HG03378 (cell line): Measurements from ENCODE around the gene AP3S2.
A peak's percentile ranks its signal among the peaks of the same experiment; 100 is the strongest.
"Not testable (repeated sequence)": the region's sequence is repeated elsewhere in the genome, so short reads cannot be mapped to it uniquely, and the experiment has no call there.

Source experiments
- ATAC-seq: cut with Tn5 transposase; IDR thresholded peaks from one replicate; pipeline ENCODE4 v1.9.1; 2021; ENCODE audit warnings: mild to moderate bottlenecking, moderate library complexity; ENCODE audit not compliant: unreplicated experiment

The AP3S2 gene

GRCh38 chr15:89893696-89894447 lies at the start of gene AP3S2:
TSS of gene AP3S2 (minus strand) at chr15:89893994. CDS start at chr15:89893949, 45 bp downstream.
- ATAC-seq, result peak; percentile 90

- no peak for ATAC-seq
Observed at GRCh38 chr15:89939910-89940309, 46.1 kb upstream of the AP3S2 start.

DNA sequence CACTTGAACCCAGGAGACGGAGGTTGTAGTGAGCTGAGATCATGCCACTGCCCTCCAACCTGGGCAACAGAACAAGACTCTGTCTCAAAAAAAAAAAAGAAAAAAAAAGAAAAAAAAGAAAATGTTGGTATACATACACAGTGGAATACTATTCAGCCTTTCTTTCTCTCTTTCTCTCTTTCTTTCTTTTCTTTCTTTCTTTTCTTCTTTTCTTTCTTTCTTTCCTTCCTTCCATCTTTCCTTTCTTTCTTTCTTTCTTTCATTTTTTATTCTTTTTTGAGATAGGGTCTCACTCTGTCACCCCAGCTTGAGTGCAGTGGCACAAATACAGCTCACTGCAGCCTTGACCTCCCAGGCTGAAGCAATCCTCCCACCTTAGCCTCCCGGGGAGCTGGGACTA lies 45.6 kb upstream of the AP3S2 start:
- not testable (repeated sequence) for ATAC-seq

DNA sequence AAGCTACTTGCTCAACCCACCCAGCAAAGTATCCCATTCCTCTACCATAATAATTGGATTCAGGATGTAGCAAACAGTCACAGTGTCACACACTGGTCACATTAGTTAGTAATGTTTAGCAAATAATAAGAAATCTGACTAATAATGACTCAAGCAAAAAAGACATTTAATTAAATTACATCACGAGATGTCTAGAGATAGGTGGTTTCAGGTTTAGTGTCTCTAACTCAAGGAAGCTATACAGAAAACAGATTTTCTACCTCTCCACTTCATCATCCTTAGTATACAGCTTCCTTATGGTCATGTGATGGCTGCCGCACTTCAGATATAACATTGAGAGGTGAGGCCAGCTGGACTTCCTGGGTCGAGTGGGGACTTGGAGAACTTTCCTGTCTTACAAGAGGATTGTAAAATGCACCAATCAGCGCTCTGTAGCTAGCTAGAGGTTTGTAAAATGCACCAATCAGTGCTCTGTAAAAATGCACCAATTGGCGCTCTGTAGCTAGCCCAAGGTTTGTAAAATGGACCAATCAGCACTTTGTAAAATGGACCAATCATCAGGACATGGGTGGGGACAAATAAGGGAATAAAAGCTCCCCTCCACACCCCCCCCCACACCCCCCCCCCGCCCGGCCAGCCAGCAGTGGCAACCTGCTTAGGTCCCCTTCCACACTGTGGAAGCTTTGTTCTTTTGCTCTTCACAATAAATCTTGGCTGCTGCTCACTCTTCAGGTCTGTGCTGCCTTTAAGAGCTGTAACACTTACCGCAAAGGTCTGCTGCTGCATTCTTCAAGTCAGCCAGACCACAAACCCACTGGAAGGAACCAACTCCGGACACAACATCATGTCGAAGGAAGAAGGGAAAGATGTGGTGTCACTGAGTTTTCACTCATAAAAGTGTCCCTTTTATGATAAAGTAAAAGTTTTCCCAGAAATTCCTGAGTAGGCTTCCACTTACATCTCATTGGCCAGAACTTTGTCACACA lies 43.9 kb upstream of the AP3S2 start:
- no peak for ATAC-seq

GRCh38 chr15:89936786-89937265 lies 43.0 kb upstream of the AP3S2 start:
- no peak for ATAC-seq

DNA sequence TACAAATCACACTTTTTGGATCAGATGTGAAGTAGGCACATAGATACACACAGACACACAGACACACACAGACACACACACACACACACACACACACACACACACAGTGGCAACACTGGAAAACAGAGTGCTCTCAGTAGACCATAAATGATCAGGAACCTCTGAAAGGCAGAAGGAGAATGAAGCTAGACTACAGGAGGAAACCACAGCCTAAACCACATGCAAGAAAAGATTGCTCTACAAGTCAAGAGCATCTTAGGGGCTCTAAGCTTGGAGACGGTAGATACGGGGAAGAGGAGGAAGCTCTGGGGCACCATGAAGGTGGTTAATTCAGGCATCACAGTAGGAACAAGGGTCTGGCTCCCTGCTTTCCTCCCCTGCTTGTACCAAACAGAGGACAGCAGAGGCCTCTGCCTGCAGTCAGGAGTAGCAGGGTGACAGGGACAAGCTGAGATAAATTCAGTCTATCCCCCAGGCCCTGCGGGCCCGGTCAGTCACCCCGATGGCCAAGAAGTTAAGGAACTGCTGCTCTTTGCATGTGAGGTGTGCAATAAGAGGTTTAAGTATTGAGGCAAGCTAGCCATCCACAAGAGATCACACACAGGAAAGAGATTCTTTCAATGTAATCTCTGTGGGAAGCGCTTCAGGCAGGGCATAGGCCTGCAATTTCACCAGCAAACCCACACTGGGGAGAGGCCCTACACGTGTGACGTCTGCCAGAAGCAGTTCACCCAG lies 42.4 kb upstream of the AP3S2 start:
- no peak for ATAC-seq

GRCh38 chr15:89932880-89933279 lies 39.1 kb upstream of the AP3S2 start:
- ATAC-seq, result no peak

- no peak for ATAC-seq
Observed at GRCh38 chr15:89928421-89928820, 34.6 kb upstream of the AP3S2 start.

- no peak for ATAC-seq
Observed at GRCh38 chr15:89926158-89926557, 32.4 kb upstream of the AP3S2 start.

DNA sequence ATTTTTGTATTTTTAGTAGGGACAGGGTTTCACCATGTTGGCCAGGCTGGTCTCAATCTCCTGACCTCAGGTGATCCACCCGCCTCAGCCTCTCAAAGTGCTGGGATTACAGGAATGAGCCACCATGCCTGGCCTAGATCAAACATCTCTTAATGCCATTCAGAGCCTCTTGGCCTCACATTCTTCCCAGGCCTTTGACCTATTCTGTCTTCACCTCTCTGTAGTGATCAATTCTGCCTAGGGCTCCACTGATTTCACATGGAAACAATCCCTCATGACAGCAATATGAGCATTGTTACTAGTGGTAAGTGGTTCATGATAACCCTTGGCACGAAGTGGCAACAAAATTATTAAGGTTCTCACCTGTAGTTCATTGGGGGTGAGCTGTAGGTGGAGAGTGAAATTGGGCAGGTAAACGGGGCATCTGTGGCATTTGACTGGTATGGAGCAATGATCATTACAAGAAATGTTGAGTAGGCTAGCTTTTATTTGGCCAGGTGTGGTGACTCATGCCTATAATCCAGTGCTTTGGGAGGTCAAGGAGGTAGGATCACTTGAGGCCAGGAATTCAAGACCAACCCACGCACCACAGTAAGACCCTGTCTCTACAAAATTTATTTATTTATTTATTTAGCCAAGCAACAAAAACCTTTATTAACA lies 23.8 kb upstream of the AP3S2 start:
- no peak for ATAC-seq

DNA sequence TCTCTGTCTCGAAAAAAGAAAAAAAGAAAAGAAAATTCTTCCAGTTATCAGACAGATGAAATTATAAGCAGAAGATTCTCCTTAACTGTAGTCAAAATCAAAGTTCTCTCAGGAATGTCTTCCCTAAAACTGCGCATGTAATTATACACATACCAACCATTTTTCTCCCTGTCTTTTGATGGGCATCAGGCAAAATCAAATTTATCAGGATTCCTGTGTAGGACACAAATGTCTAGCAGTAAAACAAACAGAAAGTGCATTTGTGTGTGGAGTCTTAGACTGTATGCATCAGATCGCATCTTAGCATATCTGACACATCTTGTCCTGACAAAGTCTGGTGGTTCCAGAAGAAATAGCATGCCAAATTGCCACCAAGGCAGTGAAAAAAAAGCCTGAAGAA lies 22.9 kb upstream of the AP3S2 start:
- ATAC-seq, result no peak

GRCh38 chr15:89912674-89913396 lies 19.0 kb upstream of the AP3S2 start, which contains the start of gene ARPIN:
TSS of gene ARPIN (minus strand) at chr15:89912952. CDS start at chr15:89912835, 117 bp downstream.
- no peak for ATAC-seq

GRCh38 chr15:89912145-89912673 lies 18.4 kb upstream of the AP3S2 start:
- no peak for ATAC-seq

GRCh38 chr15:89910891-89911626 lies 17.3 kb upstream of the AP3S2 start:
- no peak for ATAC-seq

DNA sequence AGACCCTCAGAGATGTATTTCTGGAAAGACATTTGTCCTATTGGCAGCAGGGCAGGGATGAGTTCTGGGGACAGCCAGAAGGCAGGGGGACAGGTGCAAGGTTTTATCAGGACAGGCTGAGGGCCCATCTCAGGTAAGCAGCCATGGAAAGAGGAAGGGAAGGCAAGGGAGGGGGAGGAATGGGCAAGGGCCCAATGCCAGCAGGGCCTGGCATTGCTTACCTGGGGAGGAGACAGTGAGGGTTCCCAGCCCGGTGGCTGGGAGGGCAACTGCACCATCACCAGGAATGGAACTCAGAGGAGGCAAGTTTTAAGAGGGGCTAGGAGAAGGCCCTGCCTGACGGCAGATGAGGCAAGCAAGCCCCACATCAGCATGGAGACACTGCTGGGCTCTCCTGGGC lies 15.8 kb upstream of the AP3S2 start:
- ATAC-seq, result no peak

DNA sequence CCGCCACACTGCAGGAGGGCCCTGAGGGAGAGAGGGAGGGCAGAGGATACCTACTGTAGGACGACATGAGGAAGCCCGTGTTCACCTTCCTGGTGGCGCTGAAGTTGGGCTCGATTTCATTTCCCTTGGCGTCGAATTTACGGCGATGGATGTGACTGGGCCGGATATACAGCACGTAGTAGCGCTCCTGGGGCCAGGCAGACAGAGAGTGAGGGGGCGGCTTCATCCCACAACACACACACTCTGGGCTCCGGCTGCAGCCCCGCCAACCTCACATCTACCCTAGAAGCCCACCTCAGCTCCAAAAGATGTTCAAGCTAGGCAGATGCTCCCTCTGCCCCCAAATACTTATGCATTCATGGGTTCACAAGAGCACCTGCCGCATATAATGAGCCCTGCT lies 14.4 kb upstream of the AP3S2 start:
- ATAC-seq, result no peak

DNA sequence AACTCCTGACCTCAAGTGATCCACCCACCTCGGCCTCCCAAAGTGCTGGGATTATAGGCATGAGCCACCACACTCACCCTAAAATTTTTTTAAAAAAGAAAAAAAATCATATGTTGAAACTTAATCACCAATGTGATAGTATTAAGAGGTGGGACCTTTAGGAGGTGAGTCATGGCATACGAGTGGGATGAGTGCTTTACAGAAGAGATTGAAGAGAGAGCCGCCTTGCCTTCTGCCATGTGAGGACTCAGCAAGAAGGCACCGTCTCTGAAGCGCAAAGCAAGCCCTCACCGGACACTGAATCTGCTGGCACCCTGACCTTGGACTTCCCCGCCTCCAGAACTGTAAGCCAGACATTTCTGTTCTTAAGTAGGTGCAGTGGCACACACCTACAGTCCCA lies 13.5 kb upstream of the AP3S2 start:
- ATAC-seq, result no peak

GRCh38 chr15:89905846-89906378 lies 12.1 kb upstream of the AP3S2 start:
- no peak for ATAC-seq

DNA sequence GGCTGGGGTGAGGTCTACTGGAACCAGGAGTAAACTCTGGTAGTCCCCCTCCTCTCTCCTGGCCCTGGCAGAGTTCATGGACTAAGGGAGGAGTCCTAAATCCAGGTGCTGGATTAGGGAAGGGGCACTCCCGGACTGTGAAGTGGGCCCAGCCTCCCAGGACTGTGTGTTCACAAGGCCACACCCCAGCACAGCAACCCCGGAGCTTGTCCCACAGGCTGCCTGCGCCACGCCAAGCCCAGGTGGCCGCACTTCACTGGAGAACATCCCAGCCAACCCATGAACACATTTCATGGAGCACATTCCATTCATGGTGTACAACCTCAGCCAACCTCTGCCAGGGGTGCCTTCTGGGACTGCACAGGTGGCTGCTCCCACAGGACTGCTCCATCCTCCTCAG lies 10.7 kb upstream of the AP3S2 start:
- no peak for ATAC-seq
